ENCODE results near the gene GCN1.
A peak's percentile ranks its signal among the peaks of the same experiment; 100 is the strongest.

The GCN1 gene

GRCh38 chr12:120186654-120187053 is 7.9 kb downstream of the GCN1 start:
- H3K27ac Mint-ChIP-seq, result no peak overlapping the region
- DNase-seq (no peak), ATAC-seq (no peak)
- peaks cover 60% of the 10 kb centered on the region for H3K36me3 Mint-ChIP-seq (ENCODE audit: low read depth)
- H3K4me1 Mint-ChIP-seq, result peaks cover 8% of the 10 kb centered on the region
- no peaks in the 10 kb centered on the region for H3K27me3 Mint-ChIP-seq
- H3K4me3 Mint-ChIP-seq, result no peak overlapping the region
- H3K9me3 Mint-ChIP-seq, result no peaks in the 10 kb centered on the region

GRCh38 chr12:120183211-120183631 is 11.3 kb downstream of the GCN1 start:
- Mint-ChIP-seq H3K9me3 (no peaks in the 10 kb centered on the region), H3K27me3 (no peaks in the 10 kb centered on the region), H3K4me3 (no peak overlapping the region), H3K36me3 (ENCODE audit: low read depth) (peaks cover 57% of the 10 kb centered on the region), H3K27ac (no peak overlapping the region), H3K4me1 (peaks cover 3% of the 10 kb centered on the region)
- ATAC-seq (no peak), DNase-seq (no peak)

- Mint-ChIP-seq H3K27me3 (no peaks in the 10 kb centered on the region), H3K27ac (peak overlapping the region; percentile 54), H3K4me1 (peaks cover 2% of the 10 kb centered on the region), H3K4me3 (no peak overlapping the region), H3K36me3 (ENCODE audit: low read depth) (peaks cover 60% of the 10 kb centered on the region), H3K9me3 (no peaks in the 10 kb centered on the region)
- DNase-seq (no peak), ATAC-seq (no peak)
These were observed 12.4 kb downstream of the GCN1 start for GRCh38 chr12:120181991-120182631.

GRCh38 chr12:120180975-120181374 is 13.5 kb downstream of the GCN1 start:
- Mint-ChIP-seq H3K9me3 (no peaks in the 10 kb centered on the region), H3K27ac (no peak overlapping the region), H3K4me3 (no peak overlapping the region), H3K27me3 (no peaks in the 10 kb centered on the region), H3K4me1 (no peaks in the 10 kb centered on the region), H3K36me3 (ENCODE audit: low read depth) (peaks cover 56% of the 10 kb centered on the region)
- ATAC-seq, result no peak
- DNase-seq, result no peak

- DNase-seq (no peak), ATAC-seq (no peak)
- H3K4me3 Mint-ChIP-seq, result no peak overlapping the region
- H3K36me3 Mint-ChIP-seq (ENCODE audit: low read depth), result peaks cover 63% of the 10 kb centered on the region
- H3K27me3 Mint-ChIP-seq, result no peaks in the 10 kb centered on the region
- H3K4me1 Mint-ChIP-seq, result peaks cover 12% of the 10 kb centered on the region
- no peaks in the 10 kb centered on the region for H3K9me3 Mint-ChIP-seq
- no peak overlapping the region for H3K27ac Mint-ChIP-seq
These were observed 19.0 kb downstream of the GCN1 start for GRCh38 chr12:120175537-120175936.

- no peak overlapping the region for H3K4me3 Mint-ChIP-seq
- no peak for ATAC-seq
These were observed 19.5 kb downstream of the GCN1 start for GRCh38 chr12:120175062-120175461.

GRCh38 chr12:120172053-120172452 is 22.5 kb downstream of the GCN1 start:
- H3K36me3 Mint-ChIP-seq (ENCODE audit: low read depth), result peaks cover 58% of the 10 kb centered on the region
- ATAC-seq (peak; percentile 77), DNase-seq (no peak)
- H3K4me1 Mint-ChIP-seq, result peaks cover 12% of the 10 kb centered on the region
- no peaks in the 10 kb centered on the region for H3K27me3 Mint-ChIP-seq
- H3K27ac Mint-ChIP-seq, result peak overlapping the region; percentile 33
- no peaks in the 10 kb centered on the region for H3K9me3 Mint-ChIP-seq
- H3K4me3 Mint-ChIP-seq, result no peak overlapping the region

More at GRCh38 chr12:120175062-120175461, 19.5 kb downstream of the GCN1 start:
- Mint-ChIP-seq H3K9me3 (no peaks in the 10 kb centered on the region), H3K27ac (no peak overlapping the region), H3K36me3 (ENCODE audit: low read depth) (peaks cover 66% of the 10 kb centered on the region), H3K4me1 (peaks cover 12% of the 10 kb centered on the region), H3K27me3 (no peaks in the 10 kb centered on the region)
- DNase-seq, result no peak

GRCh38 chr12:120170631-120171030 is 23.9 kb downstream of the GCN1 start:
- Mint-ChIP-seq H3K9me3 (no peaks in the 10 kb centered on the region), H3K36me3 (ENCODE audit: low read depth) (peaks cover 53% of the 10 kb centered on the region), H3K27me3 (no peaks in the 10 kb centered on the region), H3K27ac (no peak overlapping the region), H3K4me1 (peaks cover 12% of the 10 kb centered on the region), H3K4me3 (no peak overlapping the region)
- no peak for DNase-seq
- ATAC-seq, result no peak

- Mint-ChIP-seq H3K9me3 (no peaks in the 10 kb centered on the region), H3K4me3 (no peak overlapping the region), H3K27me3 (no peaks in the 10 kb centered on the region), H3K36me3 (ENCODE audit: low read depth) (peaks cover 48% of the 10 kb centered on the region), H3K4me1 (peaks cover 12% of the 10 kb centered on the region), H3K27ac (no peak overlapping the region)
- DNase-seq (no peak), ATAC-seq (no peak)
These were observed 24.6 kb downstream of the GCN1 start for GRCh38 chr12:120169946-120170345.

GRCh38 chr12:120168337-120168736 is 26.2 kb downstream of the GCN1 start:
- no peaks in the 10 kb centered on the region for H3K27me3 Mint-ChIP-seq
- ATAC-seq (no peak), DNase-seq (no peak)
- H3K27ac Mint-ChIP-seq, result no peak overlapping the region
- peaks cover 11% of the 10 kb centered on the region for H3K4me1 Mint-ChIP-seq
- peaks cover 39% of the 10 kb centered on the region for H3K36me3 Mint-ChIP-seq (ENCODE audit: low read depth)
- H3K4me3 Mint-ChIP-seq, result no peak overlapping the region
- no peaks in the 10 kb centered on the region for H3K9me3 Mint-ChIP-seq

GRCh38 chr12:120167529-120168095 is 26.9 kb downstream of the GCN1 start:
- peaks cover 7% of the 10 kb centered on the region for H3K4me1 Mint-ChIP-seq
- H3K9me3 Mint-ChIP-seq, result no peaks in the 10 kb centered on the region
- no peak for ATAC-seq
- no peak overlapping the region for H3K4me3 Mint-ChIP-seq
- DNase-seq, result no peak
- H3K36me3 Mint-ChIP-seq (ENCODE audit: low read depth), result peaks cover 34% of the 10 kb centered on the region
- no peaks in the 10 kb centered on the region for H3K27me3 Mint-ChIP-seq
- no peak overlapping the region for H3K27ac Mint-ChIP-seq

- Mint-ChIP-seq H3K9me3 (no peaks in the 10 kb centered on the region), H3K36me3 (ENCODE audit: low read depth) (peaks cover 46% of the 10 kb centered on the region), H3K4me3 (no peak overlapping the region), H3K27me3 (no peaks in the 10 kb centered on the region), H3K4me1 (no peaks in the 10 kb centered on the region), H3K27ac (no peak overlapping the region)
- no peak for ATAC-seq
- DNase-seq, result no peak
These were observed 30.2 kb downstream of the GCN1 start for GRCh38 chr12:120164293-120164692.

GRCh38 chr12:120162763-120163162 is 31.8 kb downstream of the GCN1 start:
- Mint-ChIP-seq H3K27me3 (no peaks in the 10 kb centered on the region), H3K4me1 (no peaks in the 10 kb centered on the region), H3K36me3 (ENCODE audit: low read depth) (peaks cover 44% of the 10 kb centered on the region), H3K27ac (no peak overlapping the region), H3K4me3 (no peak overlapping the region), H3K9me3 (no peaks in the 10 kb centered on the region)
- ATAC-seq (no peak), DNase-seq (no peak)

- Mint-ChIP-seq H3K9me3 (no peaks in the 10 kb centered on the region), H3K27me3 (no peaks in the 10 kb centered on the region), H3K4me3 (no peak overlapping the region), H3K36me3 (ENCODE audit: low read depth) (peaks cover 51% of the 10 kb centered on the region), H3K27ac (no peak overlapping the region), H3K4me1 (no peaks in the 10 kb centered on the region)
- ATAC-seq, result no peak
- no peak for DNase-seq
These were observed 32.7 kb downstream of the GCN1 start for GRCh38 chr12:120161852-120162251.

GRCh38 chr12:120159509-120160237 is 34.8 kb downstream of the GCN1 start:
- peaks cover 62% of the 10 kb centered on the region for H3K36me3 Mint-ChIP-seq (ENCODE audit: low read depth)
- H3K27me3 Mint-ChIP-seq, result no peaks in the 10 kb centered on the region
- no peak overlapping the region for H3K4me3 Mint-ChIP-seq
- no peak overlapping the region for H3K27ac Mint-ChIP-seq
- no peak for ATAC-seq
- no peaks in the 10 kb centered on the region for H3K4me1 Mint-ChIP-seq
- DNase-seq, result no peak
- H3K9me3 Mint-ChIP-seq, result no peaks in the 10 kb centered on the region

All from activated naive CD8-positive, alpha-beta T cell treated with anti-CD3 and anti-CD28 coated beads, Interleukin-2, amount 50 U/mL, for 24 hours (primary cell).